Measurements from ENCODE around the gene ATG7.

DNA sequence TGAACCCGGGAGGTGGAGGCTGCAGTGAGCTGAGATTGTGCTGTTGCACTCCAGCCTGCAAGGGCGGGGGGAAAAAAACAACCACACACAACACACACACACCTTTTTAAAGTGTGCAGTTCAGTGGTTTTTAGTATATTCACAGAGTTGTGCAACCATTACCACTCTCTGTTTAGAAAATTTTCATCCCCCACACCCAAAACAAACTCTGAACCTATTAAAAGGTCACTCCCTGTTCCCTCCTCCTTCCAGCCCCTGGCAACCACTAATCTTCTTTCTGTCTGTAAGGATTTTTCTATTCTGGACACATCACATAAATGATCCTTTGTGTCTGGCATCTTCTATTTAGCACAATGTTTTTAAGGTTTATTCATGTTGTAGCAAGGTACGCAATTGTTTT lies 159.1 kb downstream of the ATG7 start:
- TF ChIP-seq EZH2 (IDR thresholded peaks at IDR 0.05) (no peak), POLR2AphosphoS5 (IDR thresholded peaks at IDR 0.05; ENCODE audit: borderline replicate concordance, low read depth, low read length) (no peak)

Data from SK-N-MC (cell line).